A549 (cell line): ENCODE measurements around the gene PKP2.

Experiments
- CTCF ChIP-seq: fragments of >200 bp; sonication (Bioruptor Twin); formaldehyde crosslinking; IDR thresholded peaks from 3 replicates; pipeline ENCODE4 v1.5.1; 2016
- FOSL2 ChIP-seq, 2 experiments: fragments of 450-650 bp in 1 of 2; fragments of >200 bp in 1 of 2; sonication (Bioruptor Twin) in 1 of 2; formaldehyde crosslinking; IDR thresholded peaks; 2 replicates each; pipeline versions ENCODE4 v1.5.0 to v1.6.1; 2016 to 2020; ENCODE audit warnings: mild to moderate bottlenecking in 1 of 2, moderate library complexity in 1 of 2
- POLR2A ChIP-seq: IDR thresholded peaks from 2 replicates; pipeline ENCODE4 v1.6.1; 2012; ENCODE audit warnings: mild to moderate bottlenecking, low read length
- REST ChIP-seq: fragments of 200-600 bp; sonication (generic); IDR thresholded peaks from 2 replicates; pipeline ENCODE4 v1.6.1; 2016; ENCODE audit warnings: antibody characterized with exemption, mild to moderate bottlenecking, moderate library complexity
- TF ChIP-seq, protein P1 (sequence below): IDR thresholded peaks from 2 replicates; pipeline ENCODE4 v1.6.1; 2012

DNA sequence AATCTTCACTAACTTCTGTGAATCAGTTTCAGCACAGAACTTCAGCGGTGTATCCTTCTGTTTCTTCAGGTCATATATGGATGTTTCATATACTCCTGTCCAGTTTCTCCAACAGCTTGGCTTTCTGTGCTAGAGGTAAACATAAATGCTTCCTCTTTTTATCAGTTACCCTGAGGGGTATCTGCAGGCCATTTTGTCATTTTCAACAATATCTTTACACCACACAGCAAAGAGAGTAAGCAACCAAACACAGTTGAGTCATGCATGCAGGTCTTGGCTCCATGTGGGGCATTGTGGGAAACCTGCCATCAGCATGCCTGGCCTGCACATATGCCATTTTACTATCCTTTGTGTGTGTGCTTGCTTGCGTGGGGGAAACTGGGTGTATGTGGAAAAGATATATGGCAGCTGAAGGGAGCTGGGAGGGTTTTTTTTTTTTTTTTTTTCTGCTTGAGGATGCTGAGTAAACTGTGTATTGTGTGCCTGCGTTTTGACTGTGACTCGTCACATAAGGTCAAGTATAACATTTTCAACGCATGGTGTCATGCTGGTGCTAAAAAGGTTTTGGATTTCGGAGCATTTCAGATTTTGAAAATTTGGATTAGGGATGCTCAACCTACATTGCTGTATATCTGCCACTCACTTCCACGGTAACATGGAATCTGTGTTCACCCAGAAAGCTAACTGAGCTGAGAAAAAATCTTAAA lies 84.7 kb downstream of the PKP2 start:
- no peak for TF ChIP-seq CTCF
- TF ChIP-seq POLR2A = no peak
- no peak for TF ChIP-seq REST
- TF ChIP-seq, protein P1, sequence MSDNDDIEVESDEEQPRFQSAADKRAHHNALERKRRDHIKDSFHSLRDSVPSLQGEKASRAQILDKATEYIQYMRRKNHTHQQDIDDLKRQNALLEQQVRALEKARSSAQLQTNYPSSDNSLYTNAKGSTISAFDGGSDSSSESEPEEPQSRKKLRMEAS = no peak
- no peak for TF ChIP-seq FOSL2 (IDR thresholded peaks at IDR 0.05)
- TF ChIP-seq FOSL2 (CRISPR knock-in tag; IDR thresholded peaks at IDR 0.05) = no peak
